ENCODE results near the gene SDK2. TPM values are rescaled to one million over a fixed set of nuclear protein-coding genes. Genes with fewer than 3 reads are reported as not detected.

Gene SDK2
- total and polyA plus RNA-seq, 2 of the 8 experiments (the other 6 are each of a cell fraction or from before 2014, with no cell fraction given), result 3.9 to 4.1 TPM

DNA sequence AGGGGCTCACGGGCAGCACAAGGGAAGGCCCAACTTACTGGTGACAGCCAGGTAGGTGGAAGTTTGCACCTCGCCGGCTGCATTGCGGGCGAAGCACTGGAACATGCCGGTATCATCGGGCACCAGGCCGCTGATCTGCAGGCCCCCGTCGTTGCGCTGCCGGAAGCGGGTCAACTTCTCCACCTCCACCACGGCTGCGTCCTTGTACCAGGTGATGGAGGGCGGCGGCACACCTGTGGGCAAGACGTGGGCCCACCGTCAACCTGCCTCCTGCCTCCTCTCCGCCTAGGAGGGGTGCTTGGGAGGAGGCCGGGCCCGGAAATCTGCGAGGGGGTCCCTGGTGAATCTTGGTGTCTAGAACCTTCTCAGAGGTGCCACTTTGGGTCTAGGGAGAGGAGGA, 208.8 kb downstream of the SDK2 start:
- Histone ChIP-seq H3K23me2 (ENCODE audit: low read depth, low read length) (no peaks in the 10 kb centered on the region), H3K4me1 (replicated peaks in 1 of 4; ENCODE audit: control insufficient read depth in 3 of 4, insufficient read depth in 4 of 4, low read length in 3 of 4) (peaks cover 0 to under 1% (median 0%) of the 10 kb centered on the region in 4 experiments; a peak in 2 of 7 replicates), H4K91ac (replicated peaks; ENCODE audit: insufficient read length, low read length) (no peak overlapping the region), H4K20me1 (replicated peaks in 1 of 2; ENCODE audit: control insufficient read depth in 1 of 2, insufficient read depth in 2 of 2, low read length in 2 of 2) (no peaks in the 10 kb centered on the region), H2AK5ac (ENCODE audit: low read depth, low read length) (no peak overlapping the region), H2BK12ac (ENCODE audit: low read depth, low read length) (no peak overlapping the region), H3K14ac (ENCODE audit: insufficient read length) (no peak overlapping the region), H3K9me3 (ENCODE audit: insufficient read depth in 2 of 2, low read depth in 1 of 2, low read length in 1 of 2) (no peaks in the 10 kb centered on the region), H3K18ac (ENCODE audit: extremely low read depth, low read length) (no peak overlapping the region), H4K8ac (ENCODE audit: extremely low read depth, insufficient read depth, low read length) (no peak overlapping the region), H3K4ac (replicated peaks; ENCODE audit: insufficient read length, low read depth, low read length) (no peak overlapping the region), H3K4me2 (ENCODE audit: insufficient read depth in 1 of 2, low read depth in 2 of 2, low read length in 2 of 2) (no peak overlapping the region), H2BK5ac (ENCODE audit: low read depth, low read length) (no peak overlapping the region), H2BK120ac (replicated peaks; ENCODE audit: low read depth, low read length) (no peak overlapping the region), H4K5ac (ENCODE audit: insufficient read length, low read depth, low read length) (no peak overlapping the region), H3K36me3 (ENCODE audit: control insufficient read depth in 2 of 4, insufficient read depth in 4 of 4, low read length in 3 of 4) (no peaks in the 10 kb centered on the region; a peak in 2 of 8 replicates), H3K27ac (ENCODE audit: low read depth, low read length) (no peak overlapping the region), H3K56ac (replicated peaks; ENCODE audit: insufficient read length, low read depth, low read length) (no peak overlapping the region), H3K4me3 (ENCODE audit: extremely low read depth in 1 of 4, insufficient read depth in 2 of 4, low read depth in 3 of 4, low read length in 4 of 4) (no peak overlapping the region), H2BK15ac (ENCODE audit: low read length) (no peak overlapping the region), H3K27me3 (replicated peaks in 1 of 4; ENCODE audit: control insufficient read depth in 3 of 4, extremely low read depth in 1 of 4, insufficient read depth in 3 of 4, low read length in 3 of 4) (no peaks in the 10 kb centered on the region; a peak in 1 of 7 replicates), H3K79me2 (ENCODE audit: control insufficient read depth in 1 of 2, insufficient read depth in 2 of 2, low read length in 2 of 2) (no peaks in the 10 kb centered on the region), H3K23ac (ENCODE audit: insufficient read length) (no peak overlapping the region), H2BK20ac (ENCODE audit: low read length) (no peak overlapping the region), H2AFZ (ENCODE audit: low read length) (no peak overlapping the region), H3K9ac (replicated peaks in 1 of 4; ENCODE audit: extremely low read depth in 1 of 4, low read depth in 3 of 4, low read length in 3 of 4) (no peak overlapping the region), H3K79me1 (ENCODE audit: low read depth, low read length) (no peaks in the 10 kb centered on the region)
- ChIA-PET CTCF (ENCODE audit: partially characterized antibody) (no interaction called here), POLR2A (ENCODE audit: partially characterized antibody) (interaction anchor here (0.6 kb wide), 1 partner anchor 33 kb away, joined by 5 read pairs; no protein-coding TSS in a partner anchor)
- DNase-seq (ENCODE audit: low read depth in 1 of 2, low spot score in 2 of 2), result no peak
- 93% methylated on average over 18 of the region's 23 CpGs; no CpG with 5 or more reads in 1 of the 2 experiments for WGBS, 2 experiments (ENCODE audit: extremely low coverage in 1 of 2, insufficient coverage in 1 of 2, insufficient read length in 1 of 2, insufficient replicate concordance in 2 of 2, low coverage in 1 of 2, low lambda C conversion rate in 2 of 2, missing lambda C conversion rate in 1 of 2)
- no peak for FAIRE-seq
- TF ChIP-seq SP4 (IDR thresholded peaks at IDR 0.05; ENCODE audit: low read length), result no peak
- TF ChIP-seq CREB1 (IDR thresholded peaks at IDR 0.05), result no peak
- no peak for TF ChIP-seq RBBP5 (IDR thresholded peaks at IDR 0.05; ENCODE audit: borderline replicate concordance, low read depth, low read length)
